ENCODE results near the gene HBM.
"Not testable (repeated sequence)": the region's sequence is repeated elsewhere in the genome, so short reads cannot be mapped to it uniquely, and the experiment has no call there.

HBM gene

GRCh38 chr16:188674-189073 lies 22.9 kb downstream of the HBM start:
- no peak for DNase-seq

GRCh38 chr16:189604-190186 lies 23.9 kb downstream of the HBM start:
- DNase-seq, result no peak

- no peak for DNase-seq
Measured at GRCh38 chr16:191831-192230, 26.1 kb downstream of the HBM start.

GRCh38 chr16:192686-193085 lies 26.9 kb downstream of the HBM start:
- DNase-seq, result no peak

GRCh38 chr16:193441-193840 lies 27.7 kb downstream of the HBM start:
- no peak for DNase-seq

- DNase-seq, result no peak
Measured at GRCh38 chr16:194516-194915, 28.7 kb downstream of the HBM start.

GRCh38 chr16:200388-200787 lies 34.6 kb downstream of the HBM start:
- no peak for DNase-seq

- no peak for DNase-seq
Measured at GRCh38 chr16:203246-203645, 37.5 kb downstream of the HBM start.

- DNase-seq, result not testable (repeated sequence)
Measured at GRCh38 chr16:204046-204445, 38.3 kb downstream of the HBM start.

GRCh38 chr16:209359-209758 lies 43.6 kb downstream of the HBM start:
- not testable (repeated sequence) for DNase-seq

- DNase-seq, result not testable (repeated sequence)
Measured at GRCh38 chr16:211631-212180, 45.9 kb downstream of the HBM start.

GRCh38 chr16:212999-213398 lies 47.2 kb downstream of the HBM start:
- DNase-seq, result no peak

Measured in NCI-H2227 treated with DMSO at 0.1 percent for 48 hours (cell line).